ENCODE results near the gene DLG5.
A peak's percentile ranks its signal among the peaks of the same experiment; 100 is the strongest.

DLG5 gene

DNA sequence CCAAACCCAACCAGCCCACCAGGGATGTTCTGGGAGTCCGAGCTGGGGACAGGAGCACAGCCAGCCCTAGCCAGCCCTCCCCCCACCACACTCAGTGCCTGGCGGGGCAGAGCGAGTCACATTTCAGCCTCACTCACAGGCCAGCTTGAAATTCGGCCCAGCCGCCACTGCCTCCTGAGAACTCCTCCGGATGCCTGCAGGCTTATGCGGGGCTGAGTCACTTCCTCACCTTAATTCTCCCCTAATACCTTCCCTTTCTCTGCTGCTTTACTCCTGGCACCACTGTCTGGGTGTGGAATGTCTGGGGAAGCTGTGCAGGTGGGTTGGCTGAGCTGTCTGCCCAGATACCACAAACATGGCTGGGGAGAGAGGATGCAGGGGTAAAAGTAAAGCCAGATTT, 22.6 kb upstream of the DLG5 start:
- Histone ChIP-seq H3F3A (ENCODE audit: low read depth) (no peaks in the 10 kb centered on the region), H3K9me3 (ENCODE audit: insufficient read depth, low read depth, low read length) (0 out of 2 replicates have a peak, but pooled peaks cover 4% of the 10 kb centered on the region), H3K9me2 (replicated peaks; ENCODE audit: low read depth, low read length) (no peaks in the 10 kb centered on the region), H4K20me1 (ENCODE audit: insufficient read depth, low read length, poor library complexity, severe bottlenecking) (no peaks in the 10 kb centered on the region), H3K36me3 (ENCODE audit: insufficient read depth, low read length) (no peaks in the 10 kb centered on the region), H2AFZ (ENCODE audit: low read length) (peak overlapping the region; percentile 18), H3K4me3 (ENCODE audit: low read length, poor library complexity, severe bottlenecking) (peak overlapping the region; percentile 0), H3K4me1 (ENCODE audit: insufficient read depth, low read length, poor library complexity, severe bottlenecking) (peaks cover 9% of the 10 kb centered on the region), H3K27me3 (ENCODE audit: insufficient read depth, low read length, poor library complexity, severe bottlenecking) (no peaks in the 10 kb centered on the region), H3K79me2 (ENCODE audit: insufficient read depth, low read length) (no peaks in the 10 kb centered on the region), H3K4me2 (ENCODE audit: low read depth, low read length, poor library complexity, severe bottlenecking) (peak overlapping the region; percentile 50), H3K9ac (ENCODE audit: low read depth, low read length, poor library complexity, severe bottlenecking) (no peak overlapping the region)
- TF ChIP-seq, protein P1, sequence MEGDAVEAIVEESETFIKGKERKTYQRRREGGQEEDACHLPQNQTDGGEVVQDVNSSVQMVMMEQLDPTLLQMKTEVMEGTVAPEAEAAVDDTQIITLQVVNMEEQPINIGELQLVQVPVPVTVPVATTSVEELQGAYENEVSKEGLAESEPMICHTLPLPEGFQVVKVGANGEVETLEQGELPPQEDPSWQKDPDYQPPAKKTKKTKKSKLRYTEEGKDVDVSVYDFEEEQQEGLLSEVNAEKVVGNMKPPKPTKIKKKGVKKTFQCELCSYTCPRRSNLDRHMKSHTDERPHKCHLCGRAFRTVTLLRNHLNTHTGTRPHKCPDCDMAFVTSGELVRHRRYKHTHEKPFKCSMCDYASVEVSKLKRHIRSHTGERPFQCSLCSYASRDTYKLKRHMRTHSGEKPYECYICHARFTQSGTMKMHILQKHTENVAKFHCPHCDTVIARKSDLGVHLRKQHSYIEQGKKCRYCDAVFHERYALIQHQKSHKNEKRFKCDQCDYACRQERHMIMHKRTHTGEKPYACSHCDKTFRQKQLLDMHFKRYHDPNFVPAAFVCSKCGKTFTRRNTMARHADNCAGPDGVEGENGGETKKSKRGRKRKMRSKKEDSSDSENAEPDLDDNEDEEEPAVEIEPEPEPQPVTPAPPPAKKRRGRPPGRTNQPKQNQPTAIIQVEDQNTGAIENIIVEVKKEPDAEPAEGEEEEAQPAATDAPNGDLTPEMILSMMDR (conservative IDR thresholded peaks at IDR 0.05; ENCODE audit: low read length), result no peak
- TF ChIP-seq EZH2phosphoT487 (IDR thresholded peaks at IDR 0.05; ENCODE audit: borderline replicate concordance), result no peak

DNA sequence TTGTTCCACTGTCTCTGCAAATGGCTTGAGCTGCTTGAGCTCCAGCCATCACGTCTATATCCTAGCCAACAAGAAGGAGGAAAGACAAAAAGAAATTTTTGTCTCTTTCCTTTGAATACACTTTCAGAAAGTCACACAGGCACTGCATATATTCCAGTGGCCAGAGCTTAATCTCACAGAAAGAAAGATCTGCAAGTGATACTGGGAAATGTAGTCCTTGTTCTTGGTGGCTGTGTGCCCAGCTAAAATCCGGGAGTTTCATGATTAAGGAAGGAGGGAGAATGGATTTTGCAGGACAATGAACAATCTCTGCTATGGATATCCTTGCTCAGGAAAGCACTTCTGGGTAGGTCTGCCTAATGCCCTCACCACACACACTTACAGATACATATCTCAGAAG, 19.5 kb upstream of the DLG5 start:
- no peak overlapping the region for H3K4me3 ChIP-seq (ENCODE audit: low read length, poor library complexity, severe bottlenecking)
- H3F3A ChIP-seq (ENCODE audit: low read depth), result no peaks in the 10 kb centered on the region
- H3K9me2 ChIP-seq (replicated peaks; ENCODE audit: low read depth, low read length), result no peaks in the 10 kb centered on the region
- no peak overlapping the region for H3K4me2 ChIP-seq (ENCODE audit: low read depth, low read length, poor library complexity, severe bottlenecking)
- H3K9me3 ChIP-seq (ENCODE audit: insufficient read depth, low read depth, low read length), result 0 out of 2 replicates have a peak, but pooled peaks cover 2% of the 10 kb centered on the region
- no peak overlapping the region for H2AFZ ChIP-seq (ENCODE audit: low read length)
- H4K20me1 ChIP-seq (ENCODE audit: insufficient read depth, low read length, poor library complexity, severe bottlenecking), result no peaks in the 10 kb centered on the region
- no peak overlapping the region for H3K9ac ChIP-seq (ENCODE audit: low read depth, low read length, poor library complexity, severe bottlenecking)
- no peaks in the 10 kb centered on the region for H3K79me2 ChIP-seq (ENCODE audit: insufficient read depth, low read length)
- TF ChIP-seq, protein P1 (conservative IDR thresholded peaks at IDR 0.05; ENCODE audit: low read length), result no peak
- TF ChIP-seq EZH2phosphoT487 (IDR thresholded peaks at IDR 0.05; ENCODE audit: borderline replicate concordance), result no peak
- H3K4me1 ChIP-seq (ENCODE audit: insufficient read depth, low read length, poor library complexity, severe bottlenecking), result peaks cover 9% of the 10 kb centered on the region
- no peaks in the 10 kb centered on the region for H3K36me3 ChIP-seq (ENCODE audit: insufficient read depth, low read length)
- H3K27me3 ChIP-seq (ENCODE audit: insufficient read depth, low read length, poor library complexity, severe bottlenecking), result no peaks in the 10 kb centered on the region

DNA sequence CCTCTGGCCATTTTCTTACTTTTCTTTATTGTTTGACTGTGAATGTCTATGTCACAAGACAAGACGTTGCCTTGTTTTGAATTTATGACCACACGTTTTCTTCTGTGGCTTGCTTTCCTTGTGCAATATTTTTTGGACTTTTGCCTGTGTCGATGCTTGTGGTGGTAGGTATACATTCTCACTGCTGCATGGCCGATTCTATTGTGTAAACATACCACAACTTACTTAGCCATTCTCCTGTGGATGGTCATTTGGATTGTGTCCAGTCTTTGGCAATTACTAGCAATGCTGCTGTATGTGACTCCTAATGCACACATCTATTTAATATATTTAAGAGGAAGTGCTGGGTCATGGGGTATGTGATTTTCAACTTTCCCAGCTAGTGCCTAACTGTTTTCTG, 18.0 kb upstream of the DLG5 start:
- no peaks in the 10 kb centered on the region for H3K36me3 ChIP-seq (ENCODE audit: insufficient read depth, low read length)
- no peak overlapping the region for H3K9ac ChIP-seq (ENCODE audit: low read depth, low read length, poor library complexity, severe bottlenecking)
- TF ChIP-seq EZH2phosphoT487 (IDR thresholded peaks at IDR 0.05; ENCODE audit: borderline replicate concordance), result no peak
- TF ChIP-seq, protein P1 (conservative IDR thresholded peaks at IDR 0.05; ENCODE audit: low read length), result no peak
- H3K4me2 ChIP-seq (ENCODE audit: low read depth, low read length, poor library complexity, severe bottlenecking), result no peak overlapping the region
- H3K79me2 ChIP-seq (ENCODE audit: insufficient read depth, low read length), result no peaks in the 10 kb centered on the region
- H3F3A ChIP-seq (ENCODE audit: low read depth), result no peaks in the 10 kb centered on the region
- H2AFZ ChIP-seq (ENCODE audit: low read length), result no peak overlapping the region
- H3K27me3 ChIP-seq (ENCODE audit: insufficient read depth, low read length, poor library complexity, severe bottlenecking), result no peaks in the 10 kb centered on the region
- peaks cover 12% of the 10 kb centered on the region for H3K4me1 ChIP-seq (ENCODE audit: insufficient read depth, low read length, poor library complexity, severe bottlenecking)
- no peaks in the 10 kb centered on the region for H4K20me1 ChIP-seq (ENCODE audit: insufficient read depth, low read length, poor library complexity, severe bottlenecking)
- no peaks in the 10 kb centered on the region for H3K9me2 ChIP-seq (replicated peaks; ENCODE audit: low read depth, low read length)
- no peaks in the 10 kb centered on the region for H3K9me3 ChIP-seq (ENCODE audit: insufficient read depth, low read depth, low read length)
- no peak overlapping the region for H3K4me3 ChIP-seq (ENCODE audit: low read length, poor library complexity, severe bottlenecking)

All from Loucy (cell line).